ENCODE data around the gene ZDHHC14. TPM values are rescaled to one million over a fixed set of nuclear protein-coding genes. Genes with fewer than 3 reads are reported as not detected.

Gene ZDHHC14
- total RNA-seq, 1 experiment from 2014 or later = 1.7 TPM

- H3K9me3 ChIP-seq (ENCODE audit: control insufficient read depth, low read depth, low read length) = no peaks in the 10 kb centered on the region
- H2BK120ac ChIP-seq (ENCODE audit: low read depth, low read length, poor library complexity, severe bottlenecking) = no peak overlapping the region
- H4K91ac ChIP-seq (ENCODE audit: insufficient read length, low read depth, low read length) = no peak overlapping the region
- no peaks in the 10 kb centered on the region for H3K23me2 ChIP-seq (ENCODE audit: insufficient read length, low read depth, low read length, poor library complexity, severe bottlenecking)
- H3K14ac ChIP-seq (ENCODE audit: insufficient read depth, low read length) = no peak overlapping the region
- no CpG with 5 or more reads among the region's 2 CpGs for WGBS (ENCODE audit: extremely low coverage, insufficient read length, low lambda C conversion rate)
- no peak overlapping the region for H3K4ac ChIP-seq (ENCODE audit: low read depth, low read length)
- no peak overlapping the region for H4K8ac ChIP-seq (replicated peaks; ENCODE audit: insufficient read length, low read depth, low read length)
- peaks cover 3% of the 10 kb centered on the region in 2 experiments; a peak in 1 of 4 replicates for H3K4me1 Mint-ChIP-seq
- DNase-seq = no peak
- no peaks in the 10 kb centered on the region for H3K4me1 ChIP-seq (ENCODE audit: insufficient read depth, low read length)
- H2AFZ ChIP-seq (ENCODE audit: low read length) = no peak overlapping the region
- no peaks in the 10 kb centered on the region for H3K27me3 ChIP-seq (ENCODE audit: insufficient read depth, low read length)
- H3K4me2 ChIP-seq (ENCODE audit: insufficient read depth, insufficient read length, low read length) = no peak overlapping the region
- H3K18ac ChIP-seq (ENCODE audit: insufficient read length, low read depth, low read length) = no peak overlapping the region
- H4K20me1 ChIP-seq (ENCODE audit: control insufficient read depth, insufficient read depth, insufficient read length) = no peaks in the 10 kb centered on the region
- peaks cover 0 to 4% (median 0%) of the 10 kb centered on the region in 3 experiments; a peak in 2 of 7 replicates for H3K36me3 Mint-ChIP-seq (ENCODE audit: insufficient read depth in 1 of 3, low read depth in 3 of 3)
- H3K79me1 ChIP-seq (ENCODE audit: insufficient read depth, low read depth, low read length, poor library complexity, severe bottlenecking) = no peaks in the 10 kb centered on the region
- no peak overlapping the region for H2BK20ac ChIP-seq (ENCODE audit: low read depth, low read length, poor library complexity, severe bottlenecking)
- no peak overlapping the region for H2BK12ac ChIP-seq (ENCODE audit: insufficient read length, low read depth, low read length)
- no peak for TF ChIP-seq CTCF (conservative IDR thresholded peaks at IDR 0.05)
- no peaks in the 10 kb centered on the region for H3K79me2 ChIP-seq (ENCODE audit: insufficient read depth, low read length)
- no peak overlapping the region for H2BK5ac ChIP-seq (ENCODE audit: insufficient read length, low read length)
- H3K23ac ChIP-seq (ENCODE audit: insufficient read length, low read depth, low read length) = no peak overlapping the region
- H4K5ac ChIP-seq (ENCODE audit: insufficient read length, low read depth, low read length) = no peak overlapping the region
- H2BK15ac ChIP-seq (ENCODE audit: low read depth, low read length) = no peak overlapping the region
- no peak overlapping the region for H3K9ac ChIP-seq (ENCODE audit: extremely low read depth, insufficient read length, low read length)
- no peak overlapping the region for H3K27ac ChIP-seq (ENCODE audit: insufficient read length, low read depth, low read length)
- H3T11ph ChIP-seq (ENCODE audit: low read length) = no peak overlapping the region
- no peak overlapping the region for H2AK5ac ChIP-seq (ENCODE audit: insufficient read length, low read length)
- H3K4me3 Mint-ChIP-seq = no peak overlapping the region
- H3K9me3 Mint-ChIP-seq = peaks cover 0 to 5% of the 10 kb centered on the region in 2 experiments; a peak in 4 of 5 replicates
- H3K56ac ChIP-seq (ENCODE audit: insufficient read length, low read depth, low read length) = no peak overlapping the region
- H3K27me3 Mint-ChIP-seq (ENCODE audit: low read depth) = no peaks in the 10 kb centered on the region; the same call in none of the 2 replicates
- no peak overlapping the region for H3K27ac Mint-ChIP-seq
Measured at GRCh38 chr6:157498817-157499216, 117.8 kb downstream of the ZDHHC14 start.

All from H9 (cell line).